Measurements from ENCODE around the gene OGA. TPM values are rescaled to one million over a fixed set of nuclear protein-coding genes. Genes with fewer than 3 reads are reported as not detected.
A peak's percentile ranks its signal among the peaks of the same experiment; 100 is the strongest.

OGA gene
- total RNA-seq, 2 experiments from 2014 or later = 135 to 145 TPM

DNA sequence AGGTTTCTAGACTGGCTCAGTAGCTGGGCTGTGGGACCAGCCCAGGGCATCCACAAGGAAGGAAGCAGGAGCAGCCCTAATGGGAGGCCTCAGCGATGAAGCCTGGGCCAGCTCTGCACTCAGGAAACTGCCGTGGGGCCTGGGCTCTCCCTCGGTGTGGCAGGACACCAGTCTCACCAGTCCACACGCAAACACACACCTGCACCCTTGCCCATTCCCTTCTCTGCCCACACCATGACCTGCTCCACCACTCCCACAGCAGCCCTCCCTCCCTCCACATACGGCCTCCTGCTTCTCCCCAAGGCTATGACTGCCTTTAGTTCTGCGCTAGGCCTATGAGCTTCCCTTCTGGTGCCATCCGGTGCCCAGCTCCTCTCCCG, 49.5 kb downstream of the OGA start:
- H3K27me3 Mint-ChIP-seq = peaks cover 55% of the 10 kb centered on the region
- H3K27ac Mint-ChIP-seq = no peak overlapping the region
- POLR2A ChIA-PET = no interaction called here

DNA sequence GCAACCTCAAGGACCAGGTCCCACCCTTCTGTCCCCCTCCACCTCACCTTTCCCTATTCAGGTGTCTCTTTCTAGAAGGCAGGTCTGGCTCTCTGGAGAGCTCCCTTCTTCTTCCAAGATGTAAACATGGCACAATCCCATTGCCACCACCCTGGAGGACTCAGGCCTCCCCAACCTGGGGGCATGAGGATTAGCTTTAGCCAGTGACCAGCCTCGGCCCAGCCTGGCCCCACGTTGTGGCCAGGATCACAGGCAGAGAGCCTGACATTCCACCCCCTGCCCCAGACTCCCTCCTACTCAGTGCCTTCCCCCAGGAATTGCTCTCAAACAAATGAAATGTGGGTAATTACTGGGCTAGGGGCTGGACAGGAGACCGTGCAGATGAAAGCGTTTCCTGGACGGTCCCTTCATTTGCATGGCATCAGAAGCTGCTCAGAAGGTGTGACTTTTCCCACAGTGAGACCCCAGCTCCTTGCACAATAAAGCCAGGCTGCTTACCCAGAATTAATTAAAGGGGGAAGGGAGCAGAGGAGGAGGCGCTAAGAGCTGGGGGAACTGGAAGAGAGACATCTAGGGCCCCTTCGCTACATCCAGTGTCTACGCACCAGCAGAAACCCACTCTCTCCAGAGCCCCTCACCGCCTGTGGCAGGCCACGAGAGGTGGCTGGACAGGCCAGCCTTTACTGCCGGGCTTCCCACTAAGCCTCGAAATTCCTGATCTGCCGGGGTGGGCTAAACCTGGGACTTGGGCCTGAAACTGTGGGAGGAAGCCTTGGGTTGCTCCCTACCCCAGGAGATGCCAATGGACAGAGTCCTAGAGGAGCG, 50.1 kb downstream of the OGA start:
- no peaks in the 10 kb centered on the region for H3K36me3 Mint-ChIP-seq (ENCODE audit: low read depth)
- no peaks in the 10 kb centered on the region for H3K9me3 Mint-ChIP-seq
- H3K4me1 Mint-ChIP-seq = no peaks in the 10 kb centered on the region
- ChIA-PET POLR2A (no interaction called here), CTCF (interaction anchor here (0.9 to 2.6 kb wide), 2 partner anchors 13 to 72 kb away, joined by 3 to 13 read pairs; no protein-coding TSS in a partner anchor)
- no peak overlapping the region for H3K4me3 Mint-ChIP-seq
- DNase-seq = no peak
- peaks cover 49% of the 10 kb centered on the region for H3K27me3 Mint-ChIP-seq
- H3K27ac Mint-ChIP-seq = no peak overlapping the region

More for the DNA sequence above, 49.5 kb downstream of the OGA start:
- CTCF ChIA-PET = interaction anchor here (0.9 to 2.6 kb wide), 2 partner anchors 12 to 72 kb away, joined by 3 to 13 read pairs; no protein-coding TSS in a partner anchor
- Mint-ChIP-seq H3K9me3 (no peaks in the 10 kb centered on the region), H3K36me3 (ENCODE audit: low read depth) (no peaks in the 10 kb centered on the region), H3K4me1 (peaks cover 4% of the 10 kb centered on the region), H3K4me3 (no peak overlapping the region)
- DNase-seq = no peak

DNA sequence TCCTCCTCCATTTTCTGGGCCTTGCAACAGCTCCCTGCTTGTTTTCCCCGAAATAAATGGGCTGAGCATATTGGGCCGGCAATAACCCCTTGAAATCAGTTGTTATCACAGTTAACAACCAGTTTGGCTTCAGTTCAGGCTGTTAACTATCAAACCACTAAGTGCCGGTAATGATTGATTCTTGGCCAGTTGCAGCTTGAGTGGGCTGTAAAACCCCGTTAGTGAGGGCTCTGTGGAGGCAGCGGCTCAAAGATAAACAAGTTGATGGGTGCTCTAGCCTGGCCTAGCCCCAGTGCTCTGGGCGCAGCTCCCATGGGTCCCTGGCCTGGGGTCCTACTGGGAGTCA, 50.7 kb downstream of the OGA start:
- ChIA-PET CTCF (interaction anchor here (2.6 kb wide), 1 partner anchor 13 kb away, joined by 13 read pairs; no protein-coding TSS in a partner anchor), POLR2A (no interaction called here)
- peaks cover 42% of the 10 kb centered on the region for H3K27me3 Mint-ChIP-seq
- H3K4me3 Mint-ChIP-seq = no peak overlapping the region
- no peaks in the 10 kb centered on the region for H3K4me1 Mint-ChIP-seq
- no peaks in the 10 kb centered on the region for H3K9me3 Mint-ChIP-seq
- H3K36me3 Mint-ChIP-seq (ENCODE audit: low read depth) = no peaks in the 10 kb centered on the region
- DNase-seq = no peak
- H3K27ac Mint-ChIP-seq = no peak overlapping the region

DNA sequence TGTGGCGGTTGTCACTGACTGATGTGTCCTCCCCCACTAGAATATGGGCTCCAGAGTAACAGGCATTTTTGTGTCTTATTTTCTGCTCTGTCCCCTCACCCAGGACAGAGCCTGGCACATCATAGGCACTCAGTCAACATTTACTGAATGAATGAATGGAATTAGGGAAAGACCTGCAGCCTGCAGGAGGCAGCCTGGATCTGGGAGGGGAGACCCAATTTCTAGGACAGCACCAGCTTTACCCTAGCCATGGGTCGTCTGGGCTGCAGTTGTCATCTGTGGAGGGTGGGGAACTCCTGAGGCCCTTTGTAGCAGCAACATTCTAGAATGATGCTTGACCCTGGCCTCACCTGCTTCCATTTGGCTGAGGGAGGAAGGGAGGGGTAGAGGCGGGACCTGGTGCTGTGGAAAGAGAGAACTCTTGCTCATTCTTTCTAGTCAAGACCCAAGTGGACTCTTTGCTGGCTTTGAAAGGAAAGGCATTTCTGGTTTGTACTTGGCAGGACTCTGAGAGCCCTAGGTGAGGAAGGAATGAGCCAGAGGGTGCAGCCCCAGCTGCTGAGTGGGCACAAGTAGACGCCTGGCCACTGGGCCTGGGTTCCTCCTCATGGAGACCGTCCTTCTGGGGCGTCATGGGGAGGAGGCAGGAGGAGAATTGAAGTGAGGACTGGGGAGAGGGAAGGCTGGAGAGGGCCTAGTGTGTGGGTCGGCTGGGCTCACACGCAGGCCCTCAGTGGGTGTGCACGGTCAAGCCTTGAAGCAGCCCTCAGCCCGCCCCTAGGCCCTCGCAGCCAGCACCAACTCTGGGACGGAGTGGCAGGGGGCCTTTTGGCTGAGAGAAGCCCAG, 51.3 kb downstream of the OGA start:
- H3K9me3 Mint-ChIP-seq = no peaks in the 10 kb centered on the region

DNA sequence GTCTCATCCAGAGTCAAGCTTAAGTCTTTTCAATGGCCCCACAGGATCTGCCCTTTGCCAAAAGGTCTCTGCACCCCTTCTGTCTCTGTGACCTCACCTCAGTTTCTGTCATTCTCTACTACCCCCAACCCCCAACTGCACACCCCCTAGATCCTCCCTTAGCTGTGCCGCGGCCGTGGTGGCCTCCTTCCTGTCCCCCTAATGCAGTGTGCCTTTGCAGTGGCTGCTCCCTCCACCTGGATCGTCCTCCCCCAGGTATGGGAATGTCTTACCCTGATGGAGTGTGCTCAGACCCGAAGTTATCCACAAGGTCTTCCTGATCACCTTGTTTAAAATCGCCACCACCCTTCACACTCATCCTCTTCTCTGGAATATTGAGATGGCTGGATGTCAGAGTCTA, 51.9 kb downstream of the OGA start:
- Mint-ChIP-seq H3K9me3 (no peaks in the 10 kb centered on the region), H3K4me1 (no peaks in the 10 kb centered on the region), H3K4me3 (no peak overlapping the region), H3K27me3 (peaks cover 31% of the 10 kb centered on the region), H3K27ac (peak overlapping the region; percentile 14), H3K36me3 (ENCODE audit: low read depth) (no peaks in the 10 kb centered on the region)
- CTCF ChIA-PET = interaction anchor here (0.6 kb wide), 1 partner anchor 339 kb away, joined by 4 read pairs; no protein-coding TSS in a partner anchor
- POLR2A ChIA-PET = no interaction called here
- no peak for DNase-seq

More for the DNA sequence above, 51.3 kb downstream of the OGA start:
- Mint-ChIP-seq H3K36me3 (ENCODE audit: low read depth) (no peaks in the 10 kb centered on the region), H3K27me3 (peaks cover 36% of the 10 kb centered on the region), H3K4me1 (no peaks in the 10 kb centered on the region), H3K27ac (no peak overlapping the region), H3K4me3 (no peak overlapping the region)
- no peak for DNase-seq
- CTCF ChIA-PET = interaction anchor here (0.6 to 2.6 kb wide), 2 partner anchors 14 to 340 kb away, joined by 4 to 13 read pairs; no protein-coding TSS in a partner anchor
- POLR2A ChIA-PET = no interaction called here

DNA sequence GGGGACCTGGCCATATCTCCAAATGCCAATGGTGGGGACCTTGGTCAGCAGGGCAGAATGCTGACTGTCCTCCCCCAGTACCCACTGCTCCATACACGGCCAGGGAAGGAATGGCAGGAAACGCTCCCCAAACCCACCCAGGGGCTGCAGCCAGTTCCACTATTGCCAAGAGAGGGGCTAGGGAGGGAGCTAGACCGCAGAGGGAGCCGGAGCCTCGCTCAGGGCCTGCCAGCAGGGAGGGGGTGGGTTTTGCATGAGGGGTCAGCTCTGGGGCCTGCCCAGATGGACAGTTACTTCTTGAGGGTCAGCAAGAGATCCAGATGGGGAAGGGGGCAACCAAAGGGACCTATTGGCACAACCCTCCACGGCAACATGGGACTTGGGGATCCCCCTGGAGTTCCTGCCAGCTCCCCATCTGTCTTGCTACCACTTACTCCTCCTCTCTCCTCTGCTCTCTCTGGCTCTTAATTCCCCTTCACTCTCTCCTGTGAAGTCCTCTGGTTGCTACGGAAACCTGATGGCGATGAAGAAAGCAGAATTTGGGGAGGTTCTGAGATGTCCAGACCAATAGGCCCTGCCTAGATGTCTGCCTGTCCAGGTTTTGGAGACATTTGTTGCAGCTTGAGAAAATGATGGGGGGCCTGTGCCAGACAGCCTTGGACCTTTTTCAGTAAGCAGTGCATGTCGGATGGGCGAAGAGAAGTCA, 55.0 kb downstream of the OGA start:
- Mint-ChIP-seq H3K4me1 (no peaks in the 10 kb centered on the region), H3K4me3 (no peak overlapping the region), H3K36me3 (ENCODE audit: low read depth) (no peaks in the 10 kb centered on the region), H3K27ac (no peak overlapping the region), H3K27me3 (peaks cover 28% of the 10 kb centered on the region), H3K9me3 (no peaks in the 10 kb centered on the region)
- no peak for DNase-seq
- POLR2A ChIA-PET = no interaction called here
- CTCF ChIA-PET = interaction anchor here (0.8 kb wide), 1 partner anchor 20 kb away, joined by 3 read pairs; the partner anchor contains the start of gene NPM3

DNA sequence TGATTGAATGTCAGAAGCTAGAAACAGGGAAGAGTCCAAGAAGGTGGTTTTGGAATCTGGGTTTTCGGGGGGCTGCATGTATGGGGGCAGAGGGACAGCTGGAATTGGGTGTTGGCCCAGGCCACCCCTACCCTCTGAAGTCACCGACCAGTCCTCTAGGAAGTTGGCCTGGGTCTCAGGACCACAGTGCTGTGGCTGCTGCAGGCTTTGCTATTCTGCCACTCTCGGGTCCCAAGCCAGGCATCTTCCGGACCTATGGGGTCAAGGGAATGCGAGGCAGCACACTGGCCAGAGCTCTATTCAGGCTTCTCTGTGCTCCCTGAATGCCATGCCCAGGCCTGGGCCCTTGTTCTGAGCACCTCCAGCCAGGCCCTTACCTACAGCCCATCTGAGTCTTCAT, 55.5 kb downstream of the OGA start:
- Mint-ChIP-seq H3K27me3 (peaks cover 28% of the 10 kb centered on the region), H3K27ac (no peak overlapping the region), H3K4me1 (no peaks in the 10 kb centered on the region), H3K4me3 (no peak overlapping the region), H3K9me3 (no peaks in the 10 kb centered on the region), H3K36me3 (ENCODE audit: low read depth) (no peaks in the 10 kb centered on the region)
- ChIA-PET POLR2A (no interaction called here), CTCF (interaction anchor here (0.8 kb wide), 1 partner anchor 21 kb away, joined by 3 read pairs; the partner anchor contains the start of gene NPM3)
- DNase-seq = no peak

DNA sequence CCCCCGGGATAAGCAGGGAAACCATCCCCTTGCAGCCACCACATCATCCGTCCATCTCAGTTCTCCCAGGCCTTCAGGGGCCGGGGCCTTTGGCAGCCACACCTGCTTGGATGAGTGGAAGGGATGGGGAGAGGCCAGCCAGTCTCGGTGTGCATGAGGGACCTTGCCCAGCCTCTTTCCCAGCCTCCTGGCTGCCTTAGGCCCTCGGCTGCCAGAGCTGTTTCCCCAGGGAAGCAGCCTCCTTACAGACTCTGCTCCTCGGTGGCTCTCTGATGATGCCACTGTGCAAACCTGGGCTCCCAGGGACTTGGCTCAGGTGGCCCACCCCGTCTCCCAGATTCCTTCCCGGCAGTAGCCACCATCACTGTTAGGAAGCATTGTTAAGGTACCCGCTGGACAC, 57.0 kb downstream of the OGA start:
- POLR2A ChIA-PET = no interaction called here
- CTCF ChIA-PET = no interaction called here
- Mint-ChIP-seq H3K4me3 (no peak overlapping the region), H3K27ac (no peak overlapping the region), H3K9me3 (no peaks in the 10 kb centered on the region), H3K27me3 (peaks cover 19% of the 10 kb centered on the region), H3K4me1 (no peaks in the 10 kb centered on the region), H3K36me3 (ENCODE audit: low read depth) (no peaks in the 10 kb centered on the region)
- no peak for DNase-seq

DNA sequence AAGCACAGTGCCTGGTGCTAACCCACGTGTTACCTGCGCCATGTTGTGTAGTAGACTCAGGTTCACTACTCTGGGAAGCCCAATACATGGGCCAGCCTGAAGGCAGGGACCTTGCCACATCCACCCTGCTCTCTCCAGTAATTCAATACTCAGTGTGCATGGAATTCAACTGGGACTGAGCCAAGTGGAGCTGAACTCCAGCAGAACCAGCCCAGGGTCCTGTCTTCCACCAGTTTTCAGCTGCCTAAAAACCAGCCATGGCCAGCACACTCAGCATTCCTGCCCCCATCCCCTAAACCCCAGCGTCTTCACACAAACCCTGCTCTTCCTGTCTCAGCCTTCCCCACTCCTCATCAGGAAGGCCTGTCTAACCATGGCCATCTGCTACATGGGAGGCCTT, 57.7 kb downstream of the OGA start:
- H3K4me1 Mint-ChIP-seq = no peaks in the 10 kb centered on the region
- H3K9me3 Mint-ChIP-seq = no peaks in the 10 kb centered on the region
- H3K27me3 Mint-ChIP-seq = peaks cover 14% of the 10 kb centered on the region
- H3K36me3 Mint-ChIP-seq (ENCODE audit: low read depth) = no peaks in the 10 kb centered on the region
- ChIA-PET POLR2A (no interaction called here), CTCF (no interaction called here)
- H3K4me3 Mint-ChIP-seq = no peak overlapping the region
- no peak overlapping the region for H3K27ac Mint-ChIP-seq
- no peak for DNase-seq

DNA sequence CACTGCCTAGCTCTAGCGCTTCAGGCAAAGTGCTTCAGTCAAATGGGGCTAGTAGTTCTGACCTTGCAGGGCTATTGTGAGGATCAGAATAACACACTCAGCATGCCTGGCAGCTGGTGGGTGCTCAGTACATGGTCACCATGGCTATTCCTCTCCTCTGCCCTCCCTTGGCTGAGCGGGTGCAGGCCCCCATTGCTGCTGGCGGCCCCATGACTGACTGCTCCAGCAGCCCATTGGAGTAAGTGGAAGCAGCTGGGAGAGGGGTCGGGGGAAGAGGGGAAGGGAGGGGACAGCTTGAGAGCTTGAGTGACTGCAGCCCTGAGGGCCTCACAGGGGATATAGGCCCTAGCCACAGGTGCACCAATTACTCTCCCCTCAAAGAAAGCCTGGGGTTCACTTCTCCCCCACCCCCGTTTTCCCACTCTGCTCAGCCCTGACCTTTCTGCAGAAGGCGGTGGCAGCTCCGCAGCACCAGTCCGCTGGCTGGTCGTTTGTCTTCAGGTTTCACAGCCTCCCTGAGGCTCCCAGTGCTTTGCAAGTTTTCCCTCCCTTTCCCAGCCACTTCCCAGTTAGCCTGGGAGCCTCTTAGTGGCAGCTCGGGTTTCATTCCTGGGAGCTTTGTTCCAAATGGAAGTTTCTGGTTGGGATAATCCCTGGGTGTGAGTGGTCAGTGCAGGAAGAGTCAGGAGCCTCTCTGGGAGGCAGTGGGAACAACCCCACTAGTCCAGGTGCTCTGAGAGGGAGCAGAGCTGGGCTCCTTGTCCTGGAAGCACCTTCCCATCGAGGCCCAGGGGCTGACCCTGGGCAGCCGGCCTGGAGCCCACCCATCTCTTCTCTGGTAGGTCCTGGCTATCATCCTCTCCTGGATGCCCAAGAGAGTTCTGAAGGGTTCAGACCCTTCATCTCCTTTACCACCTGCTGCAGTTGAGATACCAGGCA, 58.7 kb downstream of the OGA start:
- POLR2A ChIA-PET = no interaction called here
- Mint-ChIP-seq H3K9me3 (no peaks in the 10 kb centered on the region), H3K4me3 (no peak overlapping the region), H3K27ac (no peak overlapping the region), H3K4me1 (no peaks in the 10 kb centered on the region), H3K27me3 (peaks cover 10% of the 10 kb centered on the region), H3K36me3 (ENCODE audit: low read depth) (no peaks in the 10 kb centered on the region)
- CTCF ChIA-PET = no interaction called here
- no peak for DNase-seq

DNA sequence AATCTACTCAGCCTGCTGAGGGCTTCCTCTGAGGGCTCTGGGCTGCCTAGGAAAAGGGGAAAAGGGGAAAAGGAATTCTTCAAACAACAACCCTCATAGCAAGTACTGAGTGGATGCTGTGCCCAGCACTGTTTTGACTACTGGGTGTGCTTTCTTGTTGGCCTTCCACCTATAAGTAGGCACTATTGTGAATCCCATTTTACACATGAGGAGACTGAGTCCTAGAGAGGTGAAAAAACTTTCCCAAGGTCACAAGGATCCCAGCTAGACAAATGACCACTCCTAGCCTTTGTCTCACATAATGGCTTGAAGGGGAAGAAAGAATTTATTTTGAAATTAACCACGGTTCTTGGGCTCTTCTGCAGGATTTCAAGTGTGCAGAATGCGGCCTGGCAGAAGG, 59.4 kb downstream of the OGA start:
- Mint-ChIP-seq H3K27me3 (peaks cover 10% of the 10 kb centered on the region), H3K9me3 (no peaks in the 10 kb centered on the region), H3K27ac (no peak overlapping the region), H3K4me1 (no peaks in the 10 kb centered on the region), H3K36me3 (ENCODE audit: low read depth) (no peaks in the 10 kb centered on the region), H3K4me3 (no peak overlapping the region)
- CTCF ChIA-PET = no interaction called here
- POLR2A ChIA-PET = no interaction called here
- DNase-seq = no peak

DNA sequence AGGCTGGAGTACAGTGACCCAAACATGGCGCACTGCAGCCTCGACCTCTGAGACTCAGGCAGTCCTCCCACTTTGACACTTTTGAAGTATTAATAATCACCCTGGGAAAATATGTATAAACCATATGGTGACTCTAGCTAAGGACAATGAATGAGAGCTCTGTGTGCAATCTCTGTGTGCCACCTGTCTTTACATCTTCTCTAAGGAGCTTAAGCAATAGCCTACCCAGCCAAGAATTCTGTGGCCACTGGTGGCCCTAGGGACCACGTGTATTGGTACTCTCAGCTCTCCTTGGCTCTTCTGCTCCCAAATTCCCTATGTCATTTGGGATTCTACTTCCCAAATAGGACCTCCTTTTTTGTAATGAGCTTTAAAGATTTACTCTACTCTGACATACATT, 66.0 kb downstream of the OGA start:
- Mint-ChIP-seq H3K36me3 (ENCODE audit: low read depth) (no peaks in the 10 kb centered on the region), H3K9me3 (no peaks in the 10 kb centered on the region), H3K27ac (no peak overlapping the region), H3K27me3 (peaks cover 15% of the 10 kb centered on the region), H3K4me1 (no peaks in the 10 kb centered on the region), H3K4me3 (no peak overlapping the region)
- ChIA-PET CTCF (interaction anchor here (0.6 kb wide), 1 partner anchor 21 kb away, joined by 3 read pairs; no protein-coding TSS in a partner anchor), POLR2A (no interaction called here)
- no peak for DNase-seq
